Upper lobe of left lung (tissue), 4 donors: ENCODE results near the gene PVALEF.
A peak's percentile ranks its signal among the peaks of the same experiment; 100 is the strongest.

ENCODE experiments used
- CTCF ChIP-seq, 6 experiments: fragments of 450-650 bp in 4 of 6; fragments of 200-600 bp in 2 of 6; sonication (generic) in 2 of 6; IDR thresholded peaks; one replicate each; pipeline ENCODE4 v1.5.1; 2016 to 2019; ENCODE audit warnings: antibody characterized with exemption in 6 of 6
- EP300 ChIP-seq, 4 donors: sonication (generic); formaldehyde crosslinking; IDR thresholded peaks; one replicate each; pipeline ENCODE4 v1.5.1; 2017; ENCODE audit warnings: antibody characterized with exemption in 4 of 4, control low read depth in 2 of 4
- POLR2A ChIP-seq, 4 donors: fragments of 450-650 bp; IDR thresholded peaks; one replicate each; pipeline ENCODE4 v1.5.1; 2016 to 2017; ENCODE audit warnings: antibody characterized with exemption in 4 of 4, mild to moderate bottlenecking in 2 of 4
- POLR2AphosphoS5 ChIP-seq, 2 donors: sonication (generic); formaldehyde crosslinking; IDR thresholded peaks; one replicate each; pipeline ENCODE4 v1.5.1; 2017; ENCODE audit warnings: antibody characterized with exemption in 2 of 2

GRCh38 chr17:81153340-81153803 is 11.9 kb upstream of the PVALEF start:
- TF ChIP-seq CTCF (IDR thresholded peaks at IDR 0.05) (no peak), POLR2A (IDR thresholded peaks at IDR 0.05) (peak in 1 of 4 donors; percentile 42), POLR2AphosphoS5 (IDR thresholded peaks at IDR 0.05) (peak in 1 of 2 donors; percentile 21), EP300 (IDR thresholded peaks at IDR 0.05) (peak in 1 of 4 donors; percentile 23)
